Kidney epithelial cell (primary cell): Measurements from ENCODE around the gene PAFAH2. TPM values are rescaled to one million over a fixed set of nuclear protein-coding genes. Genes with fewer than 3 reads are reported as not detected.

Experiments used
- DNase-seq: peaks from one replicate; pipeline ENCODE4 v3.0.0-alpha.2; 2010; ENCODE audit warnings: low read depth
- H3K27me3 ChIP-seq: 2 replicates; pipeline ENCODE4 v1.6.0; 2011; ENCODE audit warnings: low read length; ENCODE audit not compliant: control insufficient read depth, insufficient read depth
- H3K36me3 ChIP-seq: 2 replicates; pipeline ENCODE4 v1.5.1; 2011; ENCODE audit warnings: low read length; ENCODE audit not compliant: control insufficient read depth, insufficient read depth
- H3K4me3 ChIP-seq: 2 replicates; pipeline ENCODE4 v1.5.1; 2011; ENCODE audit warnings: low read depth, mild to moderate bottlenecking, control low read depth, low read length
- CTCF ChIP-seq: IDR thresholded peaks from 2 replicates; pipeline ENCODE4 v1.5.1; 2011; ENCODE audit warnings: mild to moderate bottlenecking, moderate library complexity, low read length, control low read depth, inconsistent platforms; ENCODE audit not compliant: insufficient read depth, poor library complexity, severe bottlenecking
- total RNA-seq: library from RNA; depleted of rRNA; stranded (reverse); fragments of >200 nt; gene quantifications from 2 replicates; pipeline ENCODE4 v1.2.3, GENCODE V29; 2015

PAFAH2 gene
- total RNA-seq = 20.8 and 23.1 TPM in 2 replicates

DNA sequence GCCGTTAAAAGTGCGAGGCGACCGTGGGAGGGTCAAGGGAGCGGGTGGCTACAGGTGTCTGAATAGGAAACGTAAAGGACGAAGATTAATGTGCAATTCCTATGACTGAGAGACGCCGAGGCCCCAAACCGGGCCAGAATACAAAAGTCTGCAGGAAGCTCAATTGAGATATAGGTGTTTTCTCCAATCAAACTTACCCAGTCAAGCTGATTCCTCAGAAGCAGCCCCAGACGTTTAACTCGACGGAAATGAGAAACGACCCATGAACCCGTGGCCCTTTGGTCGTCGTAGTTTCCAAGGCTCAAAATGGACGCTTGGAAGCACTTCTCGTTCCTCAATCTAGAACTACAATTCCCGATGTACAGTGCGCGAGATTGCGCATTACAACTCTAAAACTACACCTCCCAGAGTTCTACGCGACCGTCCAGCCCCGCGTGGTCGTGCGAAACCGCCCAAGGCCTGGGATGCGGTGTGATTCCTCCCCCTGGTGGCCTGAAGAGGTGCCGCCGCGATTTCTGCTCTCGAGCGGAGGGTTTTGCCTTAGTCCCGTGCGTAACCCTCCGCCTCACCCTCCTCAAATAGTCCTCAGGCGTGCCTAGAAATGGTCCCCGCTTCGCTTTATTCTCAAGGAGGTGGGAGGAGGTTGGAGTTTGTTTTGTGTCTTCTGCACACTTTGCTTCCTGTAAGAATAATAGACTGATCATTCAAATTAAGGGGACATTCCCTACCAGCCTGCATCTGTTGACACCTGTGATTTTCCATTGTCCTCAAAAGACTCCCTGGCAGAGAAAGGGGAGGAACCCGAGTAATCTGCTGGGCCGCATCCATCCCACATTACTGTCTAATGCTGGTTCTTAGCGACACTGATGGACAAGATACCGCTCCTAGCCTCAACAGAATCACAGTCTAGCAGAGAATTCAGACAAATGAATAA, at the start of gene PAFAH2:
Gene PAFAH2 (minus strand): TSS at position 236 of the 934 bp plus-strand sequence. CDS start 7,247 bp downstream, outside the sequence.
- TF ChIP-seq CTCF = peak; percentile 98
- Histone ChIP-seq H3K27me3 (no peaks in the 10 kb centered on the region), H3K4me3 (peak within 1 kb of the TSS; percentile 82), H3K36me3 (no peaks in the 10 kb centered on the region)
- peak; percentile 96 for DNase-seq

DNA sequence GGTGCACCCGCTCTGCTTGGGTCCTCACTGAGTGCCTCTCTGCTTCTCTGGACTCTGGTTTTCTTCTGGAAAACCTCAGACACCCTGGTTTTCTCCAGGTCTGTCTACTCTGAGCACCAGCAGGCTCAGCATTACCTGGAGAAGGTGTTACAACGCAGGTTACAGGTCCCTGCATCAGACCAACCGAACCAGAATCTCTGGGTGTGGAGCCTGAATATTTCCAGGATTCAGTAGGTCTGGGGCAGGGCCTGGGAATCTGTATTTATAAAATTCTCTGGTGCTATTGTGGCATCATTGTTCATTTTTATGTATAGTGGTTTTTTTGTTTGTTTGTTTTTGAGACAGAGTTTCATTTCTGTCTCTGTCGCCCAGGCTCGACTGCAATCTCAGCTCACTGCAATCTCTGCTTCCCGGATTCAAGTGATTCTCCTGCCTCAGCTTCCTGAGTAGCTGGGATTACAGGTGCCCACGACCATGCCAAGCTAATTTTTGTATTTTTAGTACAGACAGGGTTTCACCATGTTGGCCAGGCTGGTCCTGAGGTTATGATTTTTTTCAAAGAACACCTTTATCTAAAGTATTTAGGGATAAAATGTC, 49.5 kb upstream of the PAFAH2 start:
- no peak for DNase-seq
- H3K27me3 ChIP-seq = peaks cover 53% of the 10 kb centered on the region
- H3K4me3 ChIP-seq = no peak overlapping the region
- no peaks in the 10 kb centered on the region for H3K36me3 ChIP-seq
- no peak for TF ChIP-seq CTCF

GRCh38 chr1:26046246-26047095, 48.6 kb upstream of the PAFAH2 start:
- no peak overlapping the region for H3K4me3 ChIP-seq
- no peak for DNase-seq
- no peaks in the 10 kb centered on the region for H3K36me3 ChIP-seq
- no peak for TF ChIP-seq CTCF
- H3K27me3 ChIP-seq = peaks cover 60% of the 10 kb centered on the region

DNA sequence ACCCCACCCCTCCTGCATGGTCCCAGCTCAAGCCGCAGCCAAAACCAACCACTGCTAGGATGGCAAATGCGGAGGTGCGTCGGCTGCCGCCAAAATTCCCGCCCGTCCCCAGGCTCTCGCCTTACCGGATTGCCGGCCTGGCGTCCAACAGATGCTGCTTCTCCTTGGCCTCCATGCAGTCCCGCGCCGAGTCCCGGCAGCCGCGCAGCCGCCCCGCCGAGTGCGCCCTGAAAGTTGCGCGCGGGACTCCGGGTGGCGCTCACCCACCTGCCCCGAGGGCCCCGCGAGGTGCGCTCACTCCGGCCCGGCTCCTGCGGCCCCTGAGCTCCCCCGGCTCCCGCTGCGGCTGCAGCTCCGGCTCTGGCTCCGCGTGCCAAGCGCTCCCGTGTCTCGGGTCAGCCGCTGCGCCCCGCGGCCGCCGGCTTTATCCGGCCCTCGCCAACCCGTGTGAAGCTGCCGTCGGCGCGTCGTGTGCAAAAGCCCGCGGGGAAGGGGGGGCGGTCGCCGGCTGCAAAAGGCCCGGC, 47.9 kb upstream of the PAFAH2 start, which contains the start of gene SLC30A2:
Gene SLC30A2 (minus strand): TSS at position 397 of the 524 bp plus-strand sequence. CDS start 222 bp downstream, at position 175.
- H3K4me3 ChIP-seq = no peak within 1 kb of the TSS
- no peak for TF ChIP-seq CTCF
- peaks cover 58% of the 10 kb centered on the region for H3K27me3 ChIP-seq
- DNase-seq = no peak
- no peaks in the 10 kb centered on the region for H3K36me3 ChIP-seq

GRCh38 chr1:26044971-26045721, 47.3 kb upstream of the PAFAH2 start:
- Histone ChIP-seq H3K4me3 (no peak overlapping the region), H3K27me3 (peaks cover 58% of the 10 kb centered on the region), H3K36me3 (no peaks in the 10 kb centered on the region)
- DNase-seq = no peak
- TF ChIP-seq CTCF = no peak
